A549 (cell line): ENCODE results near the gene CENPB. TPM values are rescaled to one million over a fixed set of nuclear protein-coding genes. Genes with fewer than 3 reads are reported as not detected.

Experiments
- ATAC-seq, 2 experiments: fragments of 200-7000 bp in 1 of 2; fragments of >200 bp in 1 of 2; cut with Nextera tagmentation in 1 of 2; cut with Tn5 transposase in 1 of 2; 3 replicates each; pipeline versions ENCODE4 v1.8.0 to v1.9.1; 2018 to 2020; ENCODE audit warnings: mild to moderate bottlenecking in 1 of 2, moderate library complexity in 1 of 2
- CTCF ChIA-PET: fragments of 300-600 bp; sonication (Branson Sonifier 250); formaldehyde crosslinking; extraction: SDS; loops from one replicate; lab custom pipeline; 2021; ENCODE audit warnings: antibody characterized with exemption, inconsistent platforms; lab: Yijun Ruan, JAX
- POLR2A ChIA-PET: fragments of 350-600 bp; formaldehyde crosslinking; extraction: SDS; loops from one replicate; lab custom pipeline; 2021; ENCODE audit warnings: antibody characterized with exemption, inconsistent platforms; lab: Yijun Ruan, JAX
- DNase-seq, 2 experiments: peaks; one replicate each; pipeline versions ENCODE4 v3.0.0 to v3.0.0-alpha.2; 2011 to 2016; ENCODE audit warnings: low read depth in 1 of 2, low spot score in 1 of 2
- FAIRE-seq: peaks from 2 replicates; lab custom pipeline; 2011; peaks lifted over from hg19 to GRCh38; lab: Jason Lieb, UNC
- H3K27ac ChIP-seq, 2 experiments: fragments of >200 bp; sonication (Bioruptor Twin); formaldehyde crosslinking; 3 replicates each; pipeline ENCODE4 v1.5.1; 2016 to 2017
- H3K4me1 ChIP-seq: fragments of >200 bp; sonication (Bioruptor Twin); formaldehyde crosslinking; 3 replicates; pipeline ENCODE4 v1.6.1; 2016
- H3K4me2 ChIP-seq: fragments of >200 bp; sonication (Bioruptor Twin); formaldehyde crosslinking; 3 replicates; pipeline ENCODE4 v1.6.1; 2016
- H3K4me3 ChIP-seq: fragments of >200 bp; sonication (Bioruptor Twin); formaldehyde crosslinking; 3 replicates; pipeline ENCODE4 v1.5.1; 2016
- H3K9me3 ChIP-seq: fragments of >200 bp; sonication (Bioruptor Twin); formaldehyde crosslinking; 3 replicates; pipeline ENCODE4 v1.6.1; 2016
- ATOH8 ChIP-seq: fragments of 250-450 bp; sonication (Bioruptor Pico); IDR thresholded peaks from 2 replicates; pipeline ENCODE4 v1.5.0; 2020; ENCODE audit warnings: low read depth, mild to moderate bottlenecking, moderate library complexity
- CEBPB ChIP-seq, 2 experiments: fragments of >200 bp in 1 of 2; sonication (Bioruptor Twin) in 1 of 2; formaldehyde crosslinking in 1 of 2; IDR thresholded peaks; 2 replicates each; pipeline ENCODE4 v1.6.1; 2012 to 2016
- CHD2 ChIP-seq: fragments of 150-350 bp; IDR thresholded peaks from 2 replicates; pipeline ENCODE4 v1.6.1; 2014; ENCODE audit warnings: low read length; ENCODE audit not compliant: partially characterized antibody
- E2F6 ChIP-seq: IDR thresholded peaks from 2 replicates; pipeline ENCODE4 v1.6.1; 2012; ENCODE audit warnings: low read depth, borderline replicate concordance
- EHF ChIP-seq: fragments of 250-450 bp; sonication (Bioruptor Pico); IDR thresholded peaks from 2 replicates; pipeline ENCODE4 v1.5.0; 2020; ENCODE audit warnings: mild to moderate bottlenecking
- EHMT2 ChIP-seq: fragments of 200-600 bp; sonication (generic); IDR thresholded peaks from 2 replicates; pipeline ENCODE4 v1.6.1; 2016; ENCODE audit warnings: antibody characterized with exemption, low read depth, mild to moderate bottlenecking, moderate library complexity
- FOSB ChIP-seq: fragments of 250-450 bp; sonication (Bioruptor Pico); IDR thresholded peaks from 2 replicates; pipeline ENCODE4 v1.5.0; 2020; ENCODE audit warnings: mild to moderate bottlenecking, moderate library complexity
- FOSL2 ChIP-seq, 2 experiments: fragments of 450-650 bp in 1 of 2; fragments of >200 bp in 1 of 2; sonication (Bioruptor Twin) in 1 of 2; formaldehyde crosslinking; IDR thresholded peaks; 2 replicates each; pipeline versions ENCODE4 v1.5.0 to v1.6.1; 2016 to 2020; ENCODE audit warnings: mild to moderate bottlenecking in 1 of 2, moderate library complexity in 1 of 2
- HDAC2 ChIP-seq: fragments of 200-600 bp; sonication (generic); IDR thresholded peaks from 2 replicates; pipeline ENCODE4 v1.6.1; 2016
- HES2 ChIP-seq: fragments of >200 bp; sonication (Bioruptor Twin); formaldehyde crosslinking; IDR thresholded peaks from 2 replicates; pipeline ENCODE4 v1.6.1; 2016
- HOXA7 ChIP-seq: fragments of 250-450 bp; sonication (Bioruptor Pico); IDR thresholded peaks from 2 replicates; pipeline ENCODE4 v1.5.0; 2020; ENCODE audit warnings: mild to moderate bottlenecking, moderate library complexity
- HOXB13 ChIP-seq: fragments of 250-450 bp; sonication (Bioruptor Pico); IDR thresholded peaks from 2 replicates; pipeline ENCODE4 v1.5.0; 2020; ENCODE audit warnings: low read depth, mild to moderate bottlenecking, moderate library complexity
- HOXB5 ChIP-seq: fragments of 250-450 bp; sonication (Bioruptor Pico); IDR thresholded peaks from 2 replicates; pipeline ENCODE4 v1.5.0; 2020; ENCODE audit warnings: mild to moderate bottlenecking, moderate library complexity
- JUN ChIP-seq, 2 experiments: fragments of >200 bp; sonication (Bioruptor Twin); formaldehyde crosslinking; IDR thresholded peaks; 2 replicates in 1 of 2; 3 replicates in 1 of 2; pipeline ENCODE4 v1.6.1; 2016 to 2017
- JUNB ChIP-seq: fragments of >200 bp; sonication (Bioruptor Twin); formaldehyde crosslinking; IDR thresholded peaks from 2 replicates; pipeline ENCODE4 v1.6.1; 2016
- KDM1A ChIP-seq: fragments of 200-600 bp; sonication (generic); IDR thresholded peaks from 2 replicates; pipeline ENCODE4 v1.6.1; 2016; ENCODE audit warnings: low read depth, mild to moderate bottlenecking
- MAFK ChIP-seq: fragments of 450-650 bp; IDR thresholded peaks from 2 replicates; pipeline ENCODE4 v1.6.1; 2014; ENCODE audit not compliant: partially characterized antibody
- MAX ChIP-seq: IDR thresholded peaks from 2 replicates; pipeline ENCODE4 v1.6.1; 2012
- MAZ ChIP-seq: fragments of 150-350 bp; IDR thresholded peaks from 2 replicates; pipeline ENCODE4 v1.6.1; 2014; ENCODE audit warnings: antibody characterized with exemption, low read depth, low read length, borderline replicate concordance
- NPAS2 ChIP-seq: fragments of 250-450 bp; sonication (Bioruptor Pico); IDR thresholded peaks from 2 replicates; pipeline ENCODE4 v1.8.0; 2022; ENCODE audit warnings: mild to moderate bottlenecking, moderate library complexity, borderline replicate concordance
- RAD21 ChIP-seq, 2 experiments: fragments of >200 bp in 1 of 2; sonication (Bioruptor Twin) in 1 of 2; formaldehyde crosslinking in 1 of 2; IDR thresholded peaks in 1 of 2; conservative IDR thresholded peaks in 1 of 2; 2 replicates in 1 of 2; 3 replicates in 1 of 2; pipeline ENCODE4 v1.6.1; 2012 to 2018; ENCODE audit warnings: inconsistent platforms in 1 of 2
- REST ChIP-seq: fragments of 200-600 bp; sonication (generic); IDR thresholded peaks from 2 replicates; pipeline ENCODE4 v1.6.1; 2016; ENCODE audit warnings: antibody characterized with exemption, mild to moderate bottlenecking, moderate library complexity
- TFCP2L1 ChIP-seq: fragments of 250-450 bp; sonication (Bioruptor Pico); IDR thresholded peaks from 2 replicates; pipeline ENCODE4 v1.5.0; 2021; ENCODE audit warnings: mild to moderate bottlenecking
- TP53 ChIP-seq: fragments of 250-450 bp; sonication (Bioruptor Pico); IDR thresholded peaks from 2 replicates; pipeline ENCODE4 v1.5.0; 2021; ENCODE audit warnings: mild to moderate bottlenecking, moderate library complexity
- ZNF302 ChIP-seq: fragments of 250-450 bp; sonication (Bioruptor Pico); IDR thresholded peaks from 2 replicates; pipeline ENCODE4 v1.9.0; 2021; ENCODE audit warnings: inconsistent platforms, mild to moderate bottlenecking, moderate library complexity
- ZSCAN20 ChIP-seq: fragments of 250-450 bp; sonication (Bioruptor Pico); IDR thresholded peaks from 2 replicates; pipeline ENCODE4 v1.8.0; 2022; ENCODE audit warnings: mild to moderate bottlenecking, moderate library complexity
- WGBS: methylation state at CpG from one replicate; pipeline ENCODE4 v1.1.6; 2017; ENCODE audit errors: missing lambda C conversion rate; 5-methylcytosine and 5-hydroxymethylcytosine counted together
- polyA plus RNA-seq, 4 experiments: library from polyadenylated mRNA; depleted of rRNA in 3 of 4; stranded (reverse); fragments of >200 nt; fragmentation: RNase III in 1 of 4; extraction: RNeasy Plus Mini Kit Qiagen cat#74134 plus additional on column Dnase treatment in 1 of 4; gene quantifications; 2 replicates in 3 of 4; 3 replicates in 1 of 4; pipeline ENCODE4 v1.2.3, GENCODE V29; 2011 to 2017

The CENPB gene
- polyA plus RNA-seq, 2 of the 4 experiments (the other 2 are of a cell fraction), result 42.6 to 106 TPM

GRCh38 chr20:3812975-3813847 is 26.7 kb upstream of the CENPB start:
- Histone ChIP-seq H3K4me3 (no peak overlapping the region), H3K4me1 (peaks cover 57% of the 10 kb centered on the region), H3K9me3 (no peaks in the 10 kb centered on the region), H3K4me2 (peak overlapping the region; percentile 70), H3K27ac (peak overlapping the region; percentile 95 to 99)
- ATAC-seq (peak in 1 of 2 experiments; percentile 1; a peak in 1 of 6 replicates), FAIRE-seq (no peak), DNase-seq (peak in 1 of 2 experiments; percentile 59)
- WGBS, result 59% methylated on average over 8 of the region's 8 CpGs
- no peak; the same call in 1 of the 2 replicates for TF ChIP-seq ZSCAN20 (CRISPR knock-in tag)
- TF ChIP-seq FOSB, result no peak
- TF ChIP-seq HOXA7 (CRISPR knock-in tag), result peak; percentile 8; the same call in 1 of the 2 replicates
- TF ChIP-seq HOXB13 (CRISPR knock-in tag), result 0 out of 2 replicates have a peak, but pooled peaks have one; percentile 26
- no peak for TF ChIP-seq NPAS2 (CRISPR knock-in tag)
- no peak for TF ChIP-seq CHD2
- TF ChIP-seq JUN (IDR thresholded peaks at IDR 0.05), result no peak
- no peak for TF ChIP-seq ZNF302 (CRISPR knock-in tag)
- 0 out of 2 replicates have a peak, but pooled peaks have one; percentile 13 for TF ChIP-seq MAZ
- TF ChIP-seq RAD21 (conservative IDR thresholded peaks at IDR 0.05 in 1 of 2, IDR thresholded peaks at IDR 0.05 in 1 of 2), result no peak
- no peak for TF ChIP-seq HDAC2
- no peak for TF ChIP-seq EHMT2
- 0 out of 2 replicates have a peak, but pooled peaks have one; percentile 67 for TF ChIP-seq ATOH8 (CRISPR knock-in tag)
- TF ChIP-seq HES2, result no peak
- TF ChIP-seq CEBPB (IDR thresholded peaks at IDR 0.05), result peak in 1 of 2 experiments; percentile 35; a peak in 1 of 4 replicates
- TF ChIP-seq EHF (CRISPR knock-in tag), result no peak
- TF ChIP-seq HOXB5 (CRISPR knock-in tag), result no peak
- no peak for TF ChIP-seq REST
- peak; percentile 33; the same call in 1 of the 2 replicates for TF ChIP-seq MAX
- TF ChIP-seq MAFK, result no peak
- TF ChIP-seq FOSL2 (IDR thresholded peaks at IDR 0.05), result no peak
- TF ChIP-seq FOSL2 (CRISPR knock-in tag; IDR thresholded peaks at IDR 0.05), result no peak
- TF ChIP-seq TFCP2L1 (CRISPR knock-in tag), result 0 out of 2 replicates have a peak, but pooled peaks have one; percentile 48
- no peak for TF ChIP-seq KDM1A
- TF ChIP-seq JUNB, result no peak
- no peak for TF ChIP-seq E2F6
- no peak for TF ChIP-seq TP53 (CRISPR knock-in tag)
- POLR2A ChIA-PET, result interaction anchor here (0.7 to 3.2 kb wide), 7 partner anchors 17 to 46 kb away, joined by 3 to 36 read pairs (median 5); partner anchors contain the start of genes ADISSP, CDC25B and CENPB
- CTCF ChIA-PET, result interaction anchor here (0.7 to 3.5 kb wide), 6 partner anchors 31 to 136 kb away, joined by 3 to 10 read pairs (median 3); no protein-coding TSS in a partner anchor
